Activated CD8-positive, alpha-beta memory T cell treated with anti-CD3 and anti-CD28 coated beads, Interleukin-2, amount 50 U/mL, for 24 hours (primary cell): ENCODE results near the gene RAPGEF2.
"Not testable (repeated sequence)": the region's sequence is repeated elsewhere in the genome, so short reads cannot be mapped to it uniquely, and the experiment has no call there.

Experiments used
- DNase-seq: peaks from one replicate; pipeline ENCODE4 v3.0.0-alpha.2; 2020; ENCODE audit errors: extremely low read depth

The RAPGEF2 gene

GRCh38 chr4:159238631-159239030 lies 135.8 kb downstream of the RAPGEF2 start:
- DNase-seq: no peak

- no peak for DNase-seq
These were observed 136.8 kb downstream of the RAPGEF2 start for GRCh38 chr4:159239629-159240028.

GRCh38 chr4:159240046-159240445 lies 137.2 kb downstream of the RAPGEF2 start:
- no peak for DNase-seq

GRCh38 chr4:159240687-159241086 lies 137.8 kb downstream of the RAPGEF2 start:
- no peak for DNase-seq

GRCh38 chr4:159242427-159242826 lies 139.5 kb downstream of the RAPGEF2 start:
- no peak for DNase-seq

- DNase-seq: no peak
These were observed 145.7 kb downstream of the RAPGEF2 start for GRCh38 chr4:159248384-159249178.

GRCh38 chr4:159250751-159251325 lies 148.0 kb downstream of the RAPGEF2 start:
- no peak for DNase-seq

GRCh38 chr4:159251580-159251979 lies 148.7 kb downstream of the RAPGEF2 start:
- not testable (repeated sequence) for DNase-seq

- no peak for DNase-seq
These were observed 149.6 kb downstream of the RAPGEF2 start for GRCh38 chr4:159252491-159252890.

- no peak for DNase-seq
These were observed 153.2 kb downstream of the RAPGEF2 start for GRCh38 chr4:159256037-159256436.

GRCh38 chr4:159258889-159259560 lies 156.1 kb downstream of the RAPGEF2 start:
- DNase-seq: no peak

GRCh38 chr4:159264057-159264456 lies 161.2 kb downstream of the RAPGEF2 start:
- no peak for DNase-seq

- no peak for DNase-seq
These were observed 164.3 kb downstream of the RAPGEF2 start for GRCh38 chr4:159266981-159267868.

GRCh38 chr4:159267869-159268285 lies 165.0 kb downstream of the RAPGEF2 start:
- no peak for DNase-seq

GRCh38 chr4:159268607-159269006 lies 165.7 kb downstream of the RAPGEF2 start:
- no peak for DNase-seq

GRCh38 chr4:159269116-159269515 lies 166.2 kb downstream of the RAPGEF2 start:
- DNase-seq: no peak

GRCh38 chr4:159269956-159270355 lies 167.1 kb downstream of the RAPGEF2 start:
- DNase-seq: no peak

- no peak for DNase-seq
These were observed 169.0 kb downstream of the RAPGEF2 start for GRCh38 chr4:159271856-159272255.

GRCh38 chr4:159272273-159273140 lies 169.6 kb downstream of the RAPGEF2 start:
- no peak for DNase-seq

- no peak for DNase-seq
These were observed 170.2 kb downstream of the RAPGEF2 start for GRCh38 chr4:159273141-159273438.

GRCh38 chr4:159273841-159274240 lies 171.0 kb downstream of the RAPGEF2 start:
- DNase-seq: no peak
